ENCODE measurements around the gene TBC1D21. TPM values are rescaled to one million over a fixed set of nuclear protein-coding genes. Genes with fewer than 3 reads are reported as not detected.

The TBC1D21 gene
- total and polyA plus RNA-seq, 10 of the 15 experiments (the other 5 are each of a cell fraction or from before 2014, with no cell fraction given) = not detected

- no peak for TF ChIP-seq IKZF2 (IDR thresholded peaks at IDR 0.05)
Observed at GRCh38 chr15:73862276-73862675, 11.1 kb upstream of the TBC1D21 start (continued).

DNA sequence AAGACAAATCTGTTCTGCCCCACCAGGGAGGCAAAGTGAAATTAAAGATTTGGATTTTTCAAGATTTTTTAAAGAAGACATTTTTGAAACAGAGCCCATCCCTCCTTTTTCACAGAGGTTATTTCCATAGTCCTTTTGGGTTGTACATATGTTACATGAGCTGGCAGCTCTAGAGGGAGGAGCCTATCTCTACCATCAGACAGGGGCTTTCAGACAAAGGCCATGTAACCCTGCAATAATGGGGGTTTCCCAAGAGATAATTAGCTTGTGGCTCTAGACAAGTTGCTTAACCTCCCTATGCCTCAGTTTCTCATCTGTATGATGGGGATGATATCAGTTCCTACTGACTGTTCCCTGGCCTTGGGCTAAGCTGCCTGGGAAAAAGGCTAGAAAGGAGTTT lies 8.0 kb upstream of the TBC1D21 start:
- no peak overlapping the region for H3K27ac ChIP-seq (ENCODE audit: control insufficient read depth, insufficient read depth)
- no peak overlapping the region for H2AFZ ChIP-seq (ENCODE audit: control insufficient read depth, low read depth, low read length)
- H4K20me1 ChIP-seq (ENCODE audit: control insufficient read depth, insufficient read depth) = no peaks in the 10 kb centered on the region
- ChIA-PET SMC1A (ENCODE audit: uncharacterized antibody, unreplicated experiment) (interaction anchor here (2.6 kb wide), 1 partner anchor 9 kb away, joined by 8 read pairs; no protein-coding TSS in a partner anchor), POLR2A (interaction anchor here (1.2 kb wide), 1 partner anchor 29 kb away, joined by 4 read pairs; no protein-coding TSS in a partner anchor), RAD21 (ENCODE audit: unreplicated experiment) (interaction anchor here (1.8 kb wide), 1 partner anchor 8 kb away, joined by 5 read pairs; the partner anchor contains the start of gene TBC1D21), CTCF (interaction anchor here (0.8 to 1.5 kb wide), 4 partner anchors 9 to 48 kb away, joined by 3 to 7 read pairs (median 3); partner anchors contain the start of gene TBC1D21)
- BruUV-seq (replicated peaks) = no TSS peak
- FAIRE-seq (no peak), DNase-seq (ENCODE audit: low read depth, low spot score) (no peak), ATAC-seq (peak; percentile 61)
- intact Hi-C loops (cut with micrococcal nuclease; ENCODE audit: unreplicated experiment) (no loop called here), in situ Hi-C loops (cut with MboI) (no loop called here)
- H3K4me1 ChIP-seq (ENCODE audit: control insufficient read depth, insufficient read depth, low read length) = no peaks in the 10 kb centered on the region
- H3K79me2 ChIP-seq (ENCODE audit: control insufficient read depth, insufficient read depth, low read length) = no peaks in the 10 kb centered on the region
- H3K36me3 ChIP-seq (ENCODE audit: control insufficient read depth in 2 of 2, insufficient read depth in 2 of 2, low read length in 1 of 2) = no peaks in the 10 kb centered on the region
- H3K4me3 ChIP-seq = no peak overlapping the region
- no peak overlapping the region for H3K9ac ChIP-seq (ENCODE audit: control insufficient read depth, insufficient read depth, low read length)
- H3K9me3 ChIP-seq (replicated peaks; ENCODE audit: control insufficient read depth, insufficient read depth, low read length) = no peaks in the 10 kb centered on the region
- H3K4me2 ChIP-seq (ENCODE audit: control insufficient read depth, insufficient read depth) = no peak overlapping the region
- H3K27me3 ChIP-seq (replicated peaks in 1 of 2; ENCODE audit: control insufficient read depth in 2 of 2, insufficient read depth in 2 of 2, low read length in 1 of 2) = no peaks in the 10 kb centered on the region; a peak in 2 of 4 replicates
- TF ChIP-seq BMI1 (IDR thresholded peaks at IDR 0.05; ENCODE audit: borderline replicate concordance) (no peak), BHLHE40 (IDR thresholded peaks at IDR 0.05; ENCODE audit: borderline replicate concordance in 1 of 2, low read depth in 2 of 2, low read length in 1 of 2) (no peak), ZNF592 (IDR thresholded peaks at IDR 0.05) (no peak), CHD4 (IDR thresholded peaks at IDR 0.05) (no peak), PML (IDR thresholded peaks at IDR 0.05; ENCODE audit: low read length) (no peak), TCF3 (IDR thresholded peaks at IDR 0.05; ENCODE audit: borderline replicate concordance, insufficient read depth, low read depth, low read length) (no peak), NRF1 (conservative IDR thresholded peaks at IDR 0.05; ENCODE audit: low read depth, low read length) (no peak), RAD21 (IDR thresholded peaks at IDR 0.05; ENCODE audit: insufficient read depth, low read depth, low read length) (no peak), IRF4 (IDR thresholded peaks at IDR 0.05; ENCODE audit: low read depth, low read length) (no peak), RELA (IDR thresholded peaks at IDR 0.05; ENCODE audit: borderline replicate concordance, partially characterized antibody) (no peak), ZBTB11 (CRISPR knock-in tag; IDR thresholded peaks at IDR 0.05) (no peak), RBBP5 (conservative IDR thresholded peaks at IDR 0.05) (no peak), GATAD2B (conservative IDR thresholded peaks at IDR 0.05; ENCODE audit: low read depth) (no peak)
- TF ChIP-seq, protein P1, sequence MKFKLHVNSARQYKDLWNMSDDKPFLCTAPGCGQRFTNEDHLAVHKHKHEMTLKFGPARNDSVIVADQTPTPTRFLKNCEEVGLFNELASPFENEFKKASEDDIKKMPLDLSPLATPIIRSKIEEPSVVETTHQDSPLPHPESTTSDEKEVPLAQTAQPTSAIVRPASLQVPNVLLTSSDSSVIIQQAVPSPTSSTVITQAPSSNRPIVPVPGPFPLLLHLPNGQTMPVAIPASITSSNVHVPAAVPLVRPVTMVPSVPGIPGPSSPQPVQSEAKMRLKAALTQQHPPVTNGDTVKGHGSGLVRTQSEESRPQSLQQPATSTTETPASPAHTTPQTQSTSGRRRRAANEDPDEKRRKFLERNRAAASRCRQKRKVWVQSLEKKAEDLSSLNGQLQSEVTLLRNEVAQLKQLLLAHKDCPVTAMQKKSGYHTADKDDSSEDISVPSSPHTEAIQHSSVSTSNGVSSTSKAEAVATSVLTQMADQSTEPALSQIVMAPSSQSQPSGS (IDR thresholded peaks at IDR 0.05; ENCODE audit: low read length) = no peak
